NCI-H2107 treated with DMSO at 0.1 percent for 48 hours (cell line): ENCODE results near the gene BMPR2.
"Not testable (repeated sequence)": the region's sequence is repeated elsewhere in the genome, so short reads cannot be mapped to it uniquely, and the experiment has no call there.

Source experiments
- DNase-seq: peaks from one replicate; lab custom pipeline; 2025; ENCODE audit not compliant: unreplicated experiment; lab: John Stamatoyannopoulos, UW

The BMPR2 gene

GRCh38 chr2:202514732-202515131, 138.6 kb downstream of the BMPR2 start:
- DNase-seq, result no peak

DNA sequence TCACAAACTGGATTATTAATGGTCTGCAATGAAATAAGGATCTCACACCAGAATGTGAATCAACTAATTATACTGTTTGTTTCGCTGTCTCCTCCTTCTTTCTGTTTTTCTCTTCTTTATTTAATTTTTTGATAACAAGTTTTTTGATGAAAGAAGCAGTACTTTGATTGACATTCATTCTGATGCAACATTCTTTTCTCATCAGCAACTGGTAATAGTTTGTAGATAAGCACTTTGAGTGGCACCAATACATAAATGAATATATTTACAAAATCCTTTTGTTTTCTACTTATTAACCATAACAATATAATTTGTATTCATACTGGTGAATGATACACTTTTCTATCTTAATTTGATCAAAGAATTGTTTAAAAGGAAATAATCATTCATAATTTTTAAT, 143.3 kb downstream of the BMPR2 start:
- DNase-seq, result no peak

- no peak for DNase-seq
Observed at GRCh38 chr2:202521470-202521869, 145.3 kb downstream of the BMPR2 start.

DNA sequence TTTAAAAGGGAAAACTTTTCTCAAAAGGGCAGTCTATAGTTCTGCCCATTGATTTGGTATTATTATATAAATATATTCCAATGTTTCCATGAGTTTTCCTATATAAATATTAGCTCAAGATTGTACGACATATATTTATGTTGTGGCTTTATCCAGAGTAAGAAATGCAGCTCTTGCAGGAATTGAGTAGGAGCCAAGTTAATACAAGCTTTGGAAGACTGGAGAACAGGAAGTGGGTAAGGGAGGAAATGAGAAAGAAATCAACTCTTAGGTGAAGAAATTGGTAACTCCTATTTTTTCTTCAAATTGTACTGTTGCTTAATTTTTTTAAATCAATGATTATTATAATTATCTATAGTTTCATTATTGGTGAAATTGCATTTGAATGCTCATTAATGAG, 153.3 kb downstream of the BMPR2 start:
- DNase-seq, result no peak

DNA sequence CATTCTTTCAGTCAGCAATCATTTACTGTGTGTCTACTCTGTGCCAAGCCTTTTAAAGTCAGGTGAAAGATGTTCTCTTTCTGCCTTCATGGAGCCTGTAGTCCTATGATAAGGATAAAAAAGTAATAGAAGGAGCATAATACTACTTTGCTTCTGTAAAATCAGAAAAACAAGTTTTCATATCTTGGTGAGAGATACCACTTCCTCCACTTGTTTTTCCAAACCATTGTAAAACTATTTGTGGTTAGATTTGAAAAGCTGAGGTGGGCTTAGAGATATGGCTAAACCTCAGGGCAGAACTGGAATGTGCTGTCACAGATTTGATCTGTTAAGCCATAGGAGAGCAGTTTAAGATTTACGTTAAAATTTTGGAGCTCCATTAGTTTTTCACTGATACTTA, 153.9 kb downstream of the BMPR2 start:
- no peak for DNase-seq

- not testable (repeated sequence) for DNase-seq
Observed at GRCh38 chr2:202535290-202535689, 159.2 kb downstream of the BMPR2 start.

GRCh38 chr2:202541137-202541536, 165.0 kb downstream of the BMPR2 start:
- peak; percentile 71 for DNase-seq

- no peak for DNase-seq
Observed at GRCh38 chr2:202542142-202542541, 166.0 kb downstream of the BMPR2 start.

GRCh38 chr2:202545523-202545922, 169.4 kb downstream of the BMPR2 start:
- no peak for DNase-seq

DNA sequence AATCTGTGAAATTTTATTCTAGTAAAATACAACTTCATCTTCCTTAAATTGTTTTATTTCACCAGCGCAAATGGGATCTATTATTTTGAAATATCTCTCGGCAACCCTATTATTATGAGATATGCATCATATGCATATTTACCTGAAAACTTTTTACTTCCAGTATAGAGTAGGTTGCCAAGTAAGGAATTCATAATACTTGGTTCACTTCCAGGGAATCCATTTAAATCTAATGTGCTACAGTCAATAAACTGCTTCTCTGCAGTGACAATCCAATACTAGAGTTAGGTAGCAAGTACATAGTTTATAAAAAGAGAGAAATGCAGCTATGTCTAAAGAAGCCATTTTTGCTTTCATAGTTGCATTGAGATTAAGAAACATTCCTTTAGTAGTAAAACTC, 169.8 kb downstream of the BMPR2 start:
- DNase-seq, result no peak

DNA sequence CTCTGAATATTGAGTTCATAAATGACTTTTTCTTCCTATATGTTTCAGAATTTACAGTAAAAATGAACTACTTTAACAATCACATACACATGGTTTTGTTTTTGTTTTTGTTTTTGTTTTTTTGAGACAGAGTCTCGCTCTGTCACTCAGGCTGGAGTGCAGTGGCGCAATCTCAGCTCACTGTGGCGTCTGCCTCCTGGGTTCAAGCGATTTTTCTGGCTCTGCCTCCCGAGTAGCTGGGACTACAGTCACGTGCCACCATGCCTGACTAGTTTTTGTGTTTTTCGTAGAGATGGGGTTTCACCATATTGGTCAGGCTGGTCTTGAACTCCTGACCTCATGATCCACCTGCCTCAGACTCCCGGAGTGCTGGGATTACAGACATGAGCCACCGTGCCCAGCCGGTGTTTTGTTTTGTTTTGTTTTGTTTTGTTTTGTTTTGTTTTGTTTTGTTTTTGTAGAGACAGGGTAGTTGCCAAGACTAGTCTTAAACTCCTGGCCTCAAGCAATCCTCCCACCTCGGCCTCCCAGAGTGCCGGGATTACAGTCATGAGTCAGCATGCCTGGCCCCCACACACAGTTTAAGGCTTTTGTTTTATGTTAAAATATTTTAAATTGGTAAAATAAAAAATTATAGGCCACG, 170.5 kb downstream of the BMPR2 start:
- DNase-seq, result not testable (repeated sequence)

DNA sequence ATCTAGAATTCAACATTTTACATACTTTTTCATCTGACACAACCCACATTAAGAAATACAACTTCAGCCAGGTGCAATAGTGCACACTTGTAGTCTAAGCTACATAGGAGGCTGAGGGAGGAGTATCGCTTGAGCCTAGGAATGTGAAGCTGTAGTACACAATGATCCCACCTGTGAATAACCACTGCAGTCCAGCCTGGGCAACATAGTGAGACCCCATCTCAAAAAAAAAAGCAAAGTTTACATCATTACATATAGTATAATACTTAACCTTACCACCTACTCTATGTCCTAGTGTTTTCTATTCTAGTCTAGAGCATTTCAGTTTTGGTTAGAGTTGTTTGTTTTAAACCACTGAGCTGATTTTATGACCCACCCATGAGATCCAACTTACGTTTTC, 172.1 kb downstream of the BMPR2 start:
- no peak for DNase-seq

DNA sequence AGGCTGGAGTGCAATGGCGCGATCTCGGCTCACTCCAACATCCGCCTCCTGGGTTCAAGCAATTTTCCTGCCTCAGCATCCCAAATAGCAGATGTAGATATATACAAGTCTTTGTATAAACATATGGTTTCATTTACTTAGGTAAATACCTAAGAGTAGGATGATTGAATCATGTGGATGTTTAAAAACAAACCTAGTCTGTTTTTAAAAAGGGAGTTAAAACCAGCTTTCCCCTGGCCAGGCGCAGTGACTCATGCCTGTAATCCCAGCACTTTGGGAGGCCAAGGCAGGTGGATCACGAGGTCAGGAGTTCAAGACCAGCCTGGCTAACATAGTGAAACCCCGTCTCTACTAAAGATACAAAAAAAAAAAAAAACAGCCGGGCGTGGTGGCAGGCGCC, 174.9 kb downstream of the BMPR2 start:
- DNase-seq, result not testable (repeated sequence)

DNA sequence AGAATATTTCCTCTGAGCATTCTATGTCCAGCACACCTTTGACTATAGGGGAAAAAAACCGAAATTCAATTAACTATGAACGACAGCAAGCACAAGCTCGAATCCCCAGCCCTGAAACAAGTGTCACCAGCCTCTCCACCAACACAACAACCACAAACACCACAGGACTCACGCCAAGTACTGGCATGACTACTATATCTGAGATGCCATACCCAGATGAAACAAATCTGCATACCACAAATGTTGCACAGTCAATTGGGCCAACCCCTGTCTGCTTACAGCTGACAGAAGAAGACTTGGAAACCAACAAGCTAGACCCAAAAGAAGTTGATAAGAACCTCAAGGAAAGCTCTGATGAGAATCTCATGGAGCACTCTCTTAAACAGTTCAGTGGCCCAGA, 179.2 kb downstream of the BMPR2 start:
- no peak for DNase-seq

DNA sequence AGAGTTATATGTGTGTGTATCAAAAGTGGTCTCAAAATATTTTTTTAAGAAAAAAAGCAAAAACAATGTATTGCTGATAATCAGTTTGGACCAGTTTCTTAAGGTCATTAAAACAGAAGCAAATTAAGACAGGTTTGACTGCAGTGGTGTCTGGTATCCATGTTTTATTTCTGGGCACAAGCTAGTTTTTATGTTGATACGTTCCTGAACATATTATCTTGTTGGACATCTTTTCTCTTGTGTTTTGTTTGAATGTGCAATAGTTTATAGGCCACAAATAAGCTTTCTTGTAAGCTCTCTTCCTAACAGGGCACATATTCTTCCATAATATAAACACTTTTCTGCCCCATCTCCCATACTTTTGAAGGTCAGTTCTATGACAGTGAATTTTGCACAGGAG, 184.1 kb downstream of the BMPR2 start:
- DNase-seq, result no peak

- no peak for DNase-seq
Observed at GRCh38 chr2:202564226-202564625, 188.1 kb downstream of the BMPR2 start.

DNA sequence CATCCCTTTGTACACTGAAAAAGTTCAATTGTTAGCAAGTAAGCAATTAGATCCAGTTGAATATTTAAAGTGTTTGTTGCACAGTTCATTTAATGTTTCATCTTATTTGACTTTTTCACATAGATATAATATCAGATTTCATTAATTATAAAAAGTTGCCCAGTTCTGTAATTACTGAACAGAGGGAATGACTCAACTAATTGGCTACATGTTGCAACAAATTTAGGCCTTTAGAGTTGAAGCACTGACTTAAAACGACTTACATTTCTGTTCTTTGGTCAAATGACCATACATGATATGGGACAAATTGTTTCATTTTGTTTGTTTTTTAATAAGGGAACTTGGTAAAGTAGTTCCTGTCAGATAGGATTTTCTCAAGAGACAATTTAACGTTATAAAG, 190.2 kb downstream of the BMPR2 start:
- no peak for DNase-seq

DNA sequence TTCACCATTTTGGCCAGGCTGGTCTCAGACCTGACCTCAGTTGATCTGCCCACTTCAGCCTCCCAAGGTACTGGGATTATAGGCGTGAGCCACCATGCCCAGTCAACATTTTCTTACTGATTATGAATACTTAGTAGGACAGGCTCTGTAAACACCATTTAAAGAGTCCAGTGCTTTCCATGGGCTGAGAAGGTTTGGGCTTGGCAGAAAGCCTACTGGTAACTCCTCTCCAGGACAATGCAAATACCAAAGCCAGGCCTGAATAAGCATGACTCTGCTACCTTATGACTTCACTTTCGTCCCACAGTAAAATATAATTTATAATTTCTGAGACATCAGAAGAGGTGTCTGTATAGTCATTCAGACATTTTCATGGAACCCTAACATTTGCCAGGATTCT, 198.4 kb downstream of the BMPR2 start:
- no peak for DNase-seq

GRCh38 chr2:202575194-202575593, 199.1 kb downstream of the BMPR2 start:
- DNase-seq, result not testable (repeated sequence)

GRCh38 chr2:202577250-202578183, 201.4 kb downstream of the BMPR2 start:
- DNase-seq, result peak; percentile 40

DNA sequence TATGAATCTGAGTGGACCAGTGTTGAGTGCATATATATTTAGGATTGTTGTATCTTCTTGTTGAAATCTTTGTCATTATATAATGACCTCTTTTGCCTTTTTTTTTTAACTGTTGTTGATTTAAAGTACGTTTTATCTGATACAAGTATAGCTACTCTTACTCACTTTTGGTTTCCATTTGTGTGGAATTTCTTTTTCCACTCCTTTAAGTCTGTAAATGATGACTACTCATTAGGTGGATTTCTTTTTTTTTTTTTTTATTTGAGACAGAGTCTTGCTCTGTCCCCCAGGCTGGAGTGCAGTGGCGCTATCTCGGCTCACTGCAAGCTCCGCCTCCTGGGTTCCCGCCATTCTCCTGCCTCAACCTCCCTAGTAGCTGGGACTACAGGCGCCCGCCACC, 206.7 kb downstream of the BMPR2 start:
- not testable (repeated sequence) for DNase-seq

- no peak for DNase-seq
Observed at GRCh38 chr2:202583709-202584219, 207.6 kb downstream of the BMPR2 start.
